Gastrocnemius medialis (tissue), 4 donors: ENCODE measurements around the gene OLAH. TPM values are rescaled to one million over a fixed set of nuclear protein-coding genes. Genes with fewer than 3 reads are reported as not detected.
"Not testable (repeated sequence)": the region's sequence is repeated elsewhere in the genome, so short reads cannot be mapped to it uniquely, and the experiment has no call there.

Experiments used
- ATAC-seq, 2 donors: fragments of 150-250 bp; one replicate each; pipeline ENCODE4 v1.9.1; 2016
- DNase-seq, 2 donors: peaks; one replicate each; pipeline ENCODE4 v3.0.0-alpha.2; 2019
- H3K27ac ChIP-seq, 4 donors: fragments of 200-600 bp; sonication (generic); 1 replicate in 1 of 4; 2 replicates in 3 of 4; pipeline ENCODE4 v1.5.1; 2016 to 2018; ENCODE audit warnings: mild to moderate bottlenecking in 2 of 4, moderate library complexity in 1 of 4
- H3K27me3 ChIP-seq, 3 donors: fragments of 200-600 bp; sonication (generic) in 2 of 3; 1 replicate in 1 of 3; 2 replicates in 2 of 3; pipeline versions ENCODE4 v1.5.1 to v1.6.0; 2016 to 2019; ENCODE audit warnings: mild to moderate bottlenecking in 1 of 3, moderate library complexity in 1 of 3
- H3K36me3 ChIP-seq, 2 donors: fragments of 200-600 bp; sonication (generic) in 1 of 2; one replicate each; pipeline ENCODE4 v1.5.1; 2017 to 2018
- H3K4me1 ChIP-seq, 2 donors: fragments of 200-600 bp; sonication (generic) in 1 of 2; one replicate each; pipeline ENCODE4 v1.5.1; 2016 to 2017; ENCODE audit warnings: mild to moderate bottlenecking in 2 of 2
- H3K4me3 ChIP-seq, 4 donors: fragments of 200-600 bp; sonication (generic) in 3 of 4; 1 replicate in 1 of 4; 2 replicates in 3 of 4; pipeline ENCODE4 v1.5.1; 2016 to 2019; ENCODE audit warnings: mild to moderate bottlenecking in 2 of 4
- H3K9me3 ChIP-seq, 3 donors: fragments of 200-600 bp; sonication (generic) in 2 of 3; 1 replicate in 1 of 3; 2 replicates in 2 of 3; pipeline ENCODE4 v1.5.1; 2016 to 2019
- CTCF ChIP-seq, 5 experiments: fragments of 450-650 bp in 3 of 5; fragments of 200-600 bp in 2 of 5; sonication (generic) in 2 of 5; IDR thresholded peaks in 4 of 5; conservative IDR thresholded peaks in 1 of 5; 1 replicate in 4 of 5; 2 replicates in 1 of 5; pipeline ENCODE4 v1.5.1; 2016 to 2019; ENCODE audit warnings: antibody characterized with exemption in 5 of 5, mild to moderate bottlenecking in 3 of 5, moderate library complexity in 3 of 5
- POLR2A ChIP-seq, 2 donors: fragments of 450-650 bp; IDR thresholded peaks; one replicate each; pipeline ENCODE4 v1.6.1; 2017; ENCODE audit warnings: antibody characterized with exemption in 2 of 2, mild to moderate bottlenecking in 2 of 2, moderate library complexity in 2 of 2
- in situ Hi-C, 4 donors: fragments of 200-750 bp; cut with MboI; loops; one replicate each; pipeline versions ENCODE4 v1.15.0 to v1.8.0; 2017; ENCODE audit warnings: low sequenced_read_pairs in 4 of 4
- intact Hi-C: fragments of 100-400 bp; cut with DNase I; formaldehyde crosslinking; loops from one replicate; pipeline ENCODE4 v1.15.1; 2023; ENCODE audit warnings: low total_unique reads
- total RNA-seq, 4 donors: library from RNA; depleted of rRNA; stranded (reverse); fragments of >200 nt; gene quantifications; one replicate each; pipeline versions ENCODE4 v1.1.0 to v1.2.3, GENCODE V29; 2016

OLAH gene
- total RNA-seq: under 1 TPM in 2 of 4 donors, not detected in 2; 0.29 to 0.69 TPM

GRCh38 chr10:15043674-15044073 lies at the start of gene OLAH:
Gene OLAH, plus strand, starts transcription at chr10:15043943. Its CDS starts 3,346 bp downstream, at chr10:15047289.
- H3K9me3 ChIP-seq: no peaks in the 10 kb centered on the region
- no peaks in the 10 kb centered on the region for H3K4me1 ChIP-seq
- no peak for ATAC-seq
- TF ChIP-seq CTCF (IDR thresholded peaks at IDR 0.05 in 4 of 5, conservative IDR thresholded peaks at IDR 0.05 in 1 of 5) (no peak), POLR2A (IDR thresholded peaks at IDR 0.05) (no peak)
- H3K27me3 ChIP-seq: no peaks in the 10 kb centered on the region
- no peak within 1 kb of the TSS for H3K4me3 ChIP-seq
- in situ Hi-C loops: no loop called here
- H3K27ac ChIP-seq: no peak within 1 kb of the TSS
- no peaks in the 10 kb centered on the region for H3K36me3 ChIP-seq
- intact Hi-C loops: no loop called here
- DNase-seq: no peak

- no peak for DNase-seq
- Histone ChIP-seq H3K36me3 (no peaks in the 10 kb centered on the region), H3K4me3 (no peak overlapping the region), H3K9me3 (no peaks in the 10 kb centered on the region), H3K4me1 (no peaks in the 10 kb centered on the region), H3K27me3 (no peaks in the 10 kb centered on the region), H3K27ac (no peak overlapping the region)
- no peak for ATAC-seq
- intact Hi-C loops (no loop called here), in situ Hi-C loops (no loop called here)
- TF ChIP-seq POLR2A (IDR thresholded peaks at IDR 0.05) (no peak), CTCF (IDR thresholded peaks at IDR 0.05 in 4 of 5, conservative IDR thresholded peaks at IDR 0.05 in 1 of 5) (no peak)
These were observed 47.7 kb upstream of the OLAH start for GRCh38 chr10:14995964-14996565.

DNA sequence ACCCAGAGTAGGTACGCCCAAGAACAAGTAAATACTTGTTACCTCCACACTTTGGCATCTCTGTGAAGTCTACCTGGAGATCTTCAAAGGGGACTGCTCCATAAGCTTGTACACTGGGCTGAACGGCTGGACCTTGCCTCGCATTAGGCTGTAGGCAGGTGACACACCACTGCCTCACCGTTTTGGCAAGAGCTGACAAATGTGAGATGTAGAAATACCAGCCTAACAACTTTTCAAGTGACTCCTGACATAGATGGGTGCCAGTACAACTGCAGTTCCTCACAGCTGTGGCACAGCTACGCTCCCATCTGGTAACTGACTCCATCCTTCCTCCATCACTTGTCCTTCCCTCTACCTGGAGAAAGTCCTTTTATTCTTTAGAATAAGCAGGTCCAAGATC lies 30.2 kb upstream of the OLAH start:
- not testable (repeated sequence) for H3K4me1 ChIP-seq, H3K27me3 ChIP-seq

DNA sequence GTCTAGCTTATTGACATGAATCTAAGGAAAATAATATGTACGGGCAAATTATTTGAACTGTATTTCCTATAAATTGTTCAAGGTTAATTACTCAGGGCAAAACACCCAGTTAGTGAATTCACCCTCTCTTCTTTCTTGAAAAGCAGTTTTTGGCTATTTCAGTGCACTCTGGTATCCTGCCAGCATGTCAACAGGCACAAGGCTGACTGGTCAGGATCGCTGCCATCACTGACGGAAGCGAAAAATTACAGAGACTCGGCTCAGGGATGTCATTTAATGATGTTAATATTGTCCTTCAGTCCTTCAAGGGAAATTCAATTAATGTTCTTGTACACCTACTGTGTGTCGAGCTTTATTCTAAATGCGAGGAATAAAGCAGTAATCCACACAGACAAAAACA lies 28.3 kb upstream of the OLAH start:
- Histone ChIP-seq H3K4me1 (no peaks in the 10 kb centered on the region), H3K36me3 (no peaks in the 10 kb centered on the region), H3K27me3 (no peaks in the 10 kb centered on the region), H3K27ac (no peak overlapping the region), H3K4me3 (no peak overlapping the region), H3K9me3 (no peaks in the 10 kb centered on the region)
- intact Hi-C loops: no loop called here
- no peak for ATAC-seq
- in situ Hi-C loops: no loop called here
- TF ChIP-seq POLR2A (IDR thresholded peaks at IDR 0.05): no peak
- no peak for TF ChIP-seq CTCF (IDR thresholded peaks at IDR 0.05 in 4 of 5, conservative IDR thresholded peaks at IDR 0.05 in 1 of 5)
- DNase-seq: no peak

More for the DNA sequence above, 30.2 kb upstream of the OLAH start:
- H3K27ac ChIP-seq, H3K36me3 ChIP-seq, in situ Hi-C loops, DNase-seq, H3K4me3 ChIP-seq, ATAC-seq, intact Hi-C loops, H3K9me3 ChIP-seq: not testable (repeated sequence)

GRCh38 chr10:15020966-15021365 lies 22.8 kb upstream of the OLAH start:
- H3K4me3 ChIP-seq, intact Hi-C loops, ATAC-seq: not testable (repeated sequence)

GRCh38 chr10:15023079-15023478 lies 20.7 kb upstream of the OLAH start:
- H3K36me3 ChIP-seq, DNase-seq, ATAC-seq, H3K4me3 ChIP-seq, H3K27me3 ChIP-seq, H3K4me1 ChIP-seq, intact Hi-C loops, H3K27ac ChIP-seq, in situ Hi-C loops, H3K9me3 ChIP-seq: not testable (repeated sequence)

More at GRCh38 chr10:15020966-15021365, 22.8 kb upstream of the OLAH start:
- DNase-seq, H3K4me1 ChIP-seq, H3K9me3 ChIP-seq, H3K27ac ChIP-seq, H3K36me3 ChIP-seq, H3K27me3 ChIP-seq, in situ Hi-C loops: not testable (repeated sequence)

GRCh38 chr10:15024017-15025004 lies 19.4 kb upstream of the OLAH start:
- H3K27ac ChIP-seq, H3K4me3 ChIP-seq, intact Hi-C loops, H3K9me3 ChIP-seq, H3K27me3 ChIP-seq, H3K36me3 ChIP-seq, H3K4me1 ChIP-seq, DNase-seq, in situ Hi-C loops, ATAC-seq: not testable (repeated sequence)

GRCh38 chr10:15025040-15025439 lies 18.7 kb upstream of the OLAH start:
- DNase-seq, in situ Hi-C loops, intact Hi-C loops: not testable (repeated sequence)

More at GRCh38 chr10:15025040-15025439, 18.7 kb upstream of the OLAH start:
- H3K36me3 ChIP-seq, H3K27ac ChIP-seq, H3K9me3 ChIP-seq, H3K4me1 ChIP-seq, H3K27me3 ChIP-seq, ATAC-seq, H3K4me3 ChIP-seq: not testable (repeated sequence)
